ENCODE results near the gene KRTAP2-4.
"Not testable (repeated sequence)": the region's sequence is repeated elsewhere in the genome, so short reads cannot be mapped to it uniquely, and the experiment has no call there.

KRTAP2-4 gene

GRCh38 chr17:41065829-41066624, at the start of gene KRTAP2-4:
TSS of gene KRTAP2-4 (minus strand) at chr17:41065879. CDS start at chr17:41065845, 34 bp downstream.
- DNase-seq (ENCODE audit: low spot score): no peak

- no peak for DNase-seq (ENCODE audit: low spot score)
These were observed 45.6 kb upstream of the KRTAP2-4 start for GRCh38 chr17:41111151-41111885.

DNA sequence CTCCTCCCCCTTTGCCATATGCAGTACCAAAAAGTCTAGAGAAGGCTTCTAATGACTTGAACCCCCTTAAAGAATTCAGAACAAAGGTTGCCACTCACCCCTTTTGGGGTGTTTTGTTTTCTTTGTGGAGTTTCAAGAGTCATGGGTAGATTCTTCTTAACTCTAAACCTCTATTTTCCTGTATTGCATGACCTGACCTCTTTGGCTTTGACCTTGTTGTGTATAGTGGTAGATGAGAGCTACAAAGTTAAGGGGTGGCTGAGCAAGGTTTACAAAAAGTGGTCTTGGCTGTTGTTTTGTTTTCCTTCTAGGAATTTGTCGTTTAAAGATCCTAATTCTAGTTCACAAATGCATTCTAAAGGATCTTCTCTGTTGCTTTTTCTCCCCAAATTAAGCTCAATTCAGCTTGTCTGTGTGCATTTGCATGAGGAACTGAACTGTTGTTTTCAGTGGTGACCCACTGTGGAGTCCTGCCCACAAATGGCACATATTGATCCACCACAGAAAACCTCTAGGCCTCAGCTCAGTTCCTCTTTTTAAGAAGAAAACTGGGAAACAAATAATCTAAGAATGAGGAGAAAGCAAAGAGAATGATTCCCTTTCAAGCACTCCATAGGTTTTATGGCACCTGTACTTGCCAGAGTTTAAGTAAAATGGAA, 43.2 kb upstream of the KRTAP2-4 start:
- DNase-seq (ENCODE audit: low spot score): not testable (repeated sequence)

DNA sequence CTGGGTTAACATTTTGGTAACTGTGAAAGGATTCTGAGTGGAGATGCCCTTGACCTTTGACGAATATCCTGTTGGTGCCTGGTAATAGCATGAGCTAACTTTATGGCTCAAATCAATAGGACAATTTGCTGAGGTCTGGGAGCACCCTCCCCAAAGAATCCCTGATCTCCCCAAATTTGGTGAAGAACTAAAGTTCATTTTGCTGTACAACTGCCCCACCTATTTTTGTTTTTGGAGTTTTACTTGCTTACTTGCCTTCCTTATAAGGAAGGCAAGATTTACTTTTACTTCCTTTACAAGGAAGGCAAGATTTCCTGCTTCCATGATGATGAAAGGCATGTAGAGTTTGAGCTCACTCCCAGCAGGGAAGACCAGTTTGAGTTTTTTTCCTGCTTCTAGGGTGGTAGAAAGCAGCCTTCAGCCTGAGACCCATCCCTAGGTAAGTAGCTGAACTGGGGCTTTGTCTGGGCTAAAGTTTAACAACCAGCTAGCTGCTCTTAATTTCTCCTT, 42.3 kb upstream of the KRTAP2-4 start:
- no peak for DNase-seq (ENCODE audit: low spot score)

DNA sequence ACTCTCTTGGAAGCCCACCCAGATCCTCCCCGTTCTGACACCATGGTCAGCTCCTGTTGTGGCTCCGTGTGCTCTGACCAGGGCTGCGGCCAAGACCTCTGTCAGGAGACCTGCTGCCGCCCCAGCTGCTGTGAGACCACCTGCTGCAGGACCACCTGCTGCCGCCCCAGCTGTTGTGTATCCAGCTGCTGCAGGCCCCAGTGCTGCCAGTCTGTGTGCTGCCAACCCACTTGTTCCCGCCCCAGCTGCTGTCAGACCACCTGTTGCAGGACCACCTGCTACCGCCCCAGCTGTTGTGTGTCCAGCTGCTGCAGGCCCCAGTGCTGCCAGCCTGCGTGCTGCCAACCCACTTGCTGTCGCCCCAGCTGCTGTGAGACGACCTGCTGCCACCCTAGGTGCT, 39.7 kb upstream of the KRTAP2-4 start, which contains the start of gene KRTAP4-9:
Gene KRTAP4-9, plus strand, starts transcription at position 43 of the 400 bp plus-strand sequence. Its CDS starts 0 bp downstream, at position 43.
- DNase-seq (ENCODE audit: low spot score): not testable (repeated sequence)

DNA sequence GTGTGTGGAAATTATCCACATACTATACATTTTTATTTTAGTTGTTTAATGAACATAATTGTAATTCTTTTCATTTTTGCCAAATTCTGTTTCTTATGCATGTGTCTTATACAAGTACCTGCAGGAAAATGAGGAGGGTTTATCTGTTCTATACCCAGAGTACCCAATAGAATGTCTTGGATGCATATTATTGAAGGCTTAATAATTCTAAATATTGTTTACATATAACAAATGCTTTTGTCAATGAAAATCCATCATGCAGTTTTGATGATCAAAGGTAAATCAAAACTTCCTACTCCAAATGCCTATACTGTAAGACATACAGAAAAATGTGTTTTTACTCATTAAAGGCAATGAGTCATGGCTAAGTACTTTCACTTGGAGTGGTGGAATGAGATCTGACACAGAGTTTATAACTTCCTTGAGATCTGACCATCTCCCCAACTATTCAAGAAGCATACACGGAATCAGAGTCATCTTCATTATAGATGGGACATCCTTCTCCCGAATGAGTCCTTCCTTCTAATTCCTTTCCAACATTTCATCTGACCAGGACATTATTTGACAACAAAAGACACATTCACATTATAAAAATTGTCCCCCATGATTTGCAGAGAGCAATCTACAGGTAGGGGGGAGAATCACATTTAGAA, 38.8 kb upstream of the KRTAP2-4 start:
- DNase-seq (ENCODE audit: low spot score): not testable (repeated sequence)

- no peak for DNase-seq (ENCODE audit: low spot score)
These were observed 38.2 kb upstream of the KRTAP2-4 start for GRCh38 chr17:41103896-41104295.

- no peak for DNase-seq (ENCODE audit: low spot score)
These were observed 36.0 kb upstream of the KRTAP2-4 start, which contains the start of gene KRTAP4-16 for GRCh38 chr17:41101586-41102259. TSS of gene KRTAP4-16 (minus strand) at chr17:41102209. CDS start at chr17:41102209, 0 bp downstream.

DNA sequence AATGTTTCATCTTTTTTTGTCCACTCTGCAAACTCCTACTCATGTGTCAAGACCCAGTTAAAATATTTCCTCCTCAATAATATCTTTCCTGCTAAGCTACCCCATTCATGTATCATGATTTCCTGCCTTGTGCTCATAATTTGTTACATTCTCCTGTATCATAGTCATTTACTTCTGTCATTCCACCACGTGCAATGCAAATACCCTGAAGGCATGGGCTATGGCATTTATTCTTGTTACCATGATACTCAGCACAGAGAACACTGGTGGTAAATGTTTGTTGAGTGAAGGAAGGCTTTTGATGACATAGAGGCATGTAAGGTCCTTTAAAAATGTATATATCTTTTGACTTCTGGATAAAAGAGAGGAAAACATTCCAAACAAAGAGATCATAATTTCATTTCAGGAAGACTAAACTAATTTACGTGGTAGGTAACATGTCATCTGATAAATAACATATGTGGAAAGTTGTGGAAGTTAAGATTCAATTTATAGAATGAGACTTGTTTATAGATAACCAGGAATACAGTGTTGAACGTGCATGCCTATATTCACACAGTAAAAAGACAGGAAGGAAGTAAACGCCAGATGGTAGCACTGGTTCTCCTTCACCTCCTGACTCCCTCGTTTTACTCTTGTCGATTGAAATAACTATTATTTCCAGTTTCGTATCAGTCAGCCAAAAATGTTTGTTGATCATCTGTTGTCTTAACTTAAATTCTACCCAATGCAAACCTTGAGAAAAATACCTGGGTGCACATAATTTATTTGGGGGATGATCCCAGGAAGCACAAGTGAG, 34.2 kb upstream of the KRTAP2-4 start:
- not testable (repeated sequence) for DNase-seq (ENCODE audit: low spot score)

- no peak for DNase-seq (ENCODE audit: low spot score)
These were observed 32.8 kb upstream of the KRTAP2-4 start for GRCh38 chr17:41098481-41098880.

GRCh38 chr17:41098042-41098441, 32.4 kb upstream of the KRTAP2-4 start, which contains the start of gene KRTAP4-8:
TSS of gene KRTAP4-8 (minus strand) at chr17:41098142. CDS start at chr17:41098084, 58 bp downstream.
- DNase-seq (ENCODE audit: low spot score): no peak

DNA sequence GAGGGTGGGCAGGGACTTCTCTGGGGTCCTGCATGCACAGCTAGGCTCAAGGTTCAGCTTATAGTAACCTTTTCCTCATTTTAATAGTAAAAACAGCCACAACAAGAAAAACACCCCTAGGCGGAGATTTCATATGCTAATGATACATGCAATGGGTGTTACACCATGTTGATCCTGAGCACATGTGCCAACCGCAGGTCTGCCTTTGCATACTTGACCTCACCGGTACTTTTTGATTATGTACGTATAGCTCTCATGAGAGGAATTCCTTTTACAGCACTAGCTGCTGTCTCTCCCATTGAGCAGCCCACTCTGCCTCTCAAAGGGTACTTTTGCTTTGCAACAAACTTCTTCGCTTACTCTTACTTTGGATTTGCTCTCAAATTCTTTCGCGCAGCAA, 30.4 kb upstream of the KRTAP2-4 start:
- no peak for DNase-seq (ENCODE audit: low spot score)

GRCh38 chr17:41088760-41089352, 23.2 kb upstream of the KRTAP2-4 start:
- not testable (repeated sequence) for DNase-seq (ENCODE audit: low spot score)

DNA sequence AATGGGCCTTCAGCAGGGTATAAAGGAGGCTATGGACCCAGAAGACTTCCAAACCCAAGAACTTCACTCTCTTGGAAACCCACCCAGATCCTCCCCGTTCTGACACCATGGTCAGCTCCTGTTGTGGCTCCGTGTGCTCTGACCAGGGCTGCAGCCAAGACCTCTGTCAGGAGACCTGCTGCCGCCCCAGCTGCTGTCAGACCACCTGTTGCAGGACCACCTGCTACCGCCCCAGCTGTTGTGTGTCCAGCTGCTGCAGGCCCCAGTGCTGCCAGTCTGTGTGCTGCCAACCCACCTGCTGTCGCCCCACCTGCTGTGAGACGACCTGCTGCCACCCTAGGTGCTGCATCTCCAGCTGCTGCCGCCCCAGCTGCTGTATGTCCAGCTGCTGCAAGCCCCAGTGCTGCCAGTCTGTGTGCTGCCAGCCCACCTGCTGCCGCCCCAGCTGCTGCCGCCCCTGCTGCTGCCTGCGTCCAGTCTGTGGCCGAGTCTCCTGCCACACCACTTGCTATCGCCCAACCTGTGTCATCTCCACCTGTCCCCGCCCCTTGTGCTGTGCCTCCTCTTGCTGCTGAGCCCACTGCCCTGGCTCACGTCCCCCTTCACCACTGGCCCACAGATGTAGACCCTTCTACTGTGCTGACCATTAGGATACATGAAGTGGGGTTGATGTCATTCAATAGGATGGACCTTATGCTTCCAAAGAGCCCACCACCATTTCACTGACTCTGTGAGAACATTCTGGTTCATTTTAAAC, 18.6 kb upstream of the KRTAP2-4 start, which contains the start of gene KRTAP4-7:
Gene KRTAP4-7, plus strand, starts transcription at position 51 of the 757 bp plus-strand sequence. Its CDS starts 57 bp downstream, at position 108.
- DNase-seq (ENCODE audit: low spot score): not testable (repeated sequence)

DNA sequence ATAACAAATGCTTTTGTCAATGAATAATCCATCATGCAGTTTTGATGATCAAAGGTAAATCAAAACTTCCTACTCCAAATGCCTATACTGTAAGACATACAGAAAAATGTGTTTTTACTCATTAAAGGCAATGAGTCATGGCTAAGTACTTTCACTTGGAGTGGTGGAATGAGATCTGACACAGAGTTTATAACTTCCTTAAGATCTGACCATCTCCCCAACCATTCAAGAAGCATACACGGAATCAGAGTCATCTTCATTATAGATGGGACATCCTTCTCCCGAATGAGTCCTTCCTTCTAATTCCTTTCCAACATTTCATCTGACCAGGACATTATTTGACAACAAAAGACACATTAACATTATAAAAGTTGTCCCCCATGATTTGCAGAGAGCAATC, 17.7 kb upstream of the KRTAP2-4 start:
- not testable (repeated sequence) for DNase-seq (ENCODE audit: low spot score)

DNA sequence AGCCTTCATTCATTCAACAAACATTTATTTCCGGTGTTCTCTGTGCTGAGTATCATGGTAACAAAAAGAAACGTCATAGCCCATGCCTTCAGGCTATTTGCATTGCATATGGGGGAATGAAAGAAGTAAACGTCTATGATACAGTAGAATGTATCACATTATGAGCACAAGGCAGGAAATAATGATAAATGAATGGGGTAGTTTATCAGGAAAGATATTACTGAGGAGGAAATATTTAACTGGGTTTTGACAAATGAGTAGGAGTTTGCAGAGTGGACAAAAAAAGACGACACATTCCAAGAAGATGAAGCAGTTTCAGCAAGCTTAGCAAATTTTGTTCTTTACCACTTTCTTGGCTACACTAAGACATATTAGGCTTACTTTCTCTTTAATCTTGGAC, 16.9 kb upstream of the KRTAP2-4 start:
- no peak for DNase-seq (ENCODE audit: low spot score)

- no peak for DNase-seq (ENCODE audit: low spot score)
These were observed 11.1 kb upstream of the KRTAP2-4 start for GRCh38 chr17:41076788-41077187.

GRCh38 chr17:41073676-41074075, 8.0 kb upstream of the KRTAP2-4 start:
- no peak for DNase-seq (ENCODE audit: low spot score)
